GM18909 (cell line): Measurements from ENCODE around the gene HBG1.
"Not testable (repeated sequence)": the region's sequence is repeated elsewhere in the genome, so short reads cannot be mapped to it uniquely, and the experiment has no call there.

Experiments used
- ATAC-seq: cut with Tn5 transposase; IDR thresholded peaks from one replicate; pipeline ENCODE4 v1.9.1; 2021; ENCODE audit warnings: mild to moderate bottlenecking; ENCODE audit not compliant: unreplicated experiment, poor library complexity

HBG1 gene

GRCh38 chr11:5249807-5250396 lies at the start of gene HBG1:
HBG1 (minus strand) TSS chr11:5249857; CDS start chr11:5249804, 53 bp downstream.
- not testable (repeated sequence) for ATAC-seq

- no peak for ATAC-seq
These were observed 48.8 kb upstream of the HBG1 start for GRCh38 chr11:5298451-5298850.

GRCh38 chr11:5297721-5298323 lies 48.2 kb upstream of the HBG1 start:
- no peak for ATAC-seq

- not testable (repeated sequence) for ATAC-seq
These were observed 44.8 kb upstream of the HBG1 start for GRCh38 chr11:5294342-5294995.

- ATAC-seq = no peak
These were observed 43.4 kb upstream of the HBG1 start for GRCh38 chr11:5293028-5293427.

GRCh38 chr11:5291207-5291838 lies 41.7 kb upstream of the HBG1 start:
- peak; percentile 94 for ATAC-seq

GRCh38 chr11:5290106-5290505 lies 40.4 kb upstream of the HBG1 start:
- ATAC-seq = no peak

GRCh38 chr11:5289696-5290095 lies 40.0 kb upstream of the HBG1 start:
- ATAC-seq = no peak

- no peak for ATAC-seq
These were observed 39.4 kb upstream of the HBG1 start for GRCh38 chr11:5288906-5289550.

GRCh38 chr11:5288108-5288905 lies 38.6 kb upstream of the HBG1 start:
- no peak for ATAC-seq

- no peak for ATAC-seq
These were observed 37.2 kb upstream of the HBG1 start for GRCh38 chr11:5286901-5287300.

- ATAC-seq = no peak
These were observed 36.7 kb upstream of the HBG1 start for GRCh38 chr11:5286351-5286750.

- ATAC-seq = no peak
These were observed 36.2 kb upstream of the HBG1 start for GRCh38 chr11:5285703-5286340.

- ATAC-seq = no peak
These were observed 35.0 kb upstream of the HBG1 start for GRCh38 chr11:5284637-5285036.

GRCh38 chr11:5283882-5284281 lies 34.2 kb upstream of the HBG1 start:
- ATAC-seq = no peak

- no peak for ATAC-seq
These were observed 33.4 kb upstream of the HBG1 start for GRCh38 chr11:5283086-5283485.

GRCh38 chr11:5282628-5283027 lies 33.0 kb upstream of the HBG1 start:
- ATAC-seq = no peak

GRCh38 chr11:5281596-5281995 lies 31.9 kb upstream of the HBG1 start:
- no peak for ATAC-seq

GRCh38 chr11:5280582-5281102 lies 31.0 kb upstream of the HBG1 start:
- ATAC-seq = peak; percentile 96
